Measurements from ENCODE around the gene TBC1D9B.
"Not testable (repeated sequence)": the region's sequence is repeated elsewhere in the genome, so short reads cannot be mapped to it uniquely, and the experiment has no call there.

Gene TBC1D9B

DNA sequence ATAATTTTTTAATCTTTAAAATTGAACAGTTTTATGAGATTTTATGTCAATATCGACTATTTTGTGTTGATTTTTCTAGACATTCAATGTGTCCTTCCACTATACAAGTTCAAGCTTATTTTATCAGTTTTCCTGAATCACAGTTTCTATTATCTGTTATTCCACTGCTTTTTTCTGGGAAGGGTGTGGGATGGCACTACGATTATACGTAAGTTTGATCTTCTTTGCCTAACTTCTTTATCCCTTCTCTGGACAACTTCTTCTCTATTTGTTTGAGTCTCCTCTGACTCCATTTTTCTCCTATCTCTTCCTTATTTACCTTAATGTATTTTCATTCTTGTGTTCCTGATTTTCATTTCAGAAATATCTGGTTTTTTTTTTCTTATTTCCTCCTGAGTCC lies 24.5 kb downstream of the TBC1D9B start:
- no peak for DNase-seq

- DNase-seq: no peak
Measured at GRCh38 chr5:179882338-179882737, 25.4 kb downstream of the TBC1D9B start.

GRCh38 chr5:179880848-179881590 lies 26.7 kb downstream of the TBC1D9B start:
- no peak for DNase-seq

DNA sequence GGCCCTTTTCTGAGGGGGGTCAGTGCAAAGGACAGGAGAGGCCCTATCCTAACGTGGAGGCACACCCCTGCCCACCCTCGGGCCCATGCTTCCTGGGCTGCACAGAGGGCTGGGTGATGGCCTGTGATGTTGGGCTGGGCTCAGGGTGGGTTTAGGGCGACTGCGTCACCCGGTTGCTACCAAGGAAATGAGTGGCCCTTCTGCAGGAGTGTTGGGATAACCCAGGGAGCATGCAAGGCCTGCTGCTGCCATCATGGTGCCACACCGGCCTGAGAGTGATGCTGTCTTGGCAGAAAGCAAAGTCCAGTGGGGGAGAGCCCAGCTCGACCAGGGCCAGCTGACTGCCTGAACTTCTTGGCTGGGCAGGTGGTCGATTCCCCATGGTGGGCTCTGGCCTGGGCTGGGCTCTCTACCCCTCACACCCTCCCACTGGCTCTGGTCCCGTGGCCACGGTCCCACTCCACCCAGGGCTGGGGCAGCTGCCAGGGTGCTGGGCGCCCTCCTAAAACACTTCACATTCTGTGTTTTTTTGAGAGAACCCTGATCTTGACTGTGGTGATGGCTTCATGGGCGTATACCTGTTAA lies 27.5 kb downstream of the TBC1D9B start:
- DNase-seq: no peak

GRCh38 chr5:179879690-179880010 lies 28.0 kb downstream of the TBC1D9B start:
- DNase-seq: no peak

DNA sequence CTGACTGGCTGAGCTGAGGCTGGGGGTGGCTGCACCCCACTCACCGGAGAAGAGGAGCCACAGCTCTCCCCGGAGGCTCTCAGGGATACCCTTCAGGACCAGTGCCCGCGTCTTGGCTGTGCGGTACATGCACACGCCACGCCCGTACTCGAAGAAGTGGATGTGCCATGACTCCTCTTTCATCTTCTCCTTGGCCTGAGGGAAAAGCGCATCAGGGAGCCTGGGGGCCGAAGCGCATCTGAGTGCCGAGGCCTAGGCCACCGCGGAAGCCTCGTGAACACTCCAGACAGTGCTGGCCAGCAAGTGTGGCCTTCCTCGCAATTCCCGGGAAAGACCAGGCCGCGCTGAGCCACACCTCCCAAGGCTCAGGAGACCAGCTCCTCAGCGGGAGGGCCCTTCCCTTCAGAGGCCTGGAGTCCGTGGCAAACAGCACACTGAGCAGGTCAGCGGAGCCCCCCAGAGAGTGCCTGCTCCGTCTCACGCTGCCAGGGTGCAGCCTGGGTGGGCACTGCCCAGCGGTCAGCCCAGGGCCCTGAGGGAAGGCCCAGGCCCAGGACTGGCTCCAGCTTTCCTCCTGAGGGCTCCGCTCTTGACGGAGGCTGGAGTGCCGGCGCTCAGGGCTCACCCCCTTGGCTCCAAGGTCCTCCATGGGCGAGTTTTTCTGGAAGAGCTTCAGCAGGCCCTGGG lies 28.6 kb downstream of the TBC1D9B start:
- no peak for DNase-seq

- DNase-seq: no peak
Measured at GRCh38 chr5:179878222-179879002, 29.3 kb downstream of the TBC1D9B start.

DNA sequence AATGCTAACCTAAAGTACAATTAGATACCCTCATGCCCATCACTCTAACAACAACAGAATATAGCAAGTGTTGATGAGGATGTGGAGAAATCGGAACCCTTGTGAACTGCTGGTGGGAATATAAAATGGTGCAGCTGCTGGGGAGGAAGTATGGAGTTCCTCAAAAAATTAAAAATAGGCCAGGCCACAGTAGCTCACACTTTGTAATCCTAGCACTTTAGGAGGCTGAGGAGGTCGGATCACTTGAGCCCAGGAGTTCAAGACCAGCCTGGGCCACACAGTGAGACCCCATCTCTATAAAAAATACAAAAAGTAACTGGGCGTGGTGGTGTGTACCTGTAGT lies 31.1 kb downstream of the TBC1D9B start:
- no peak for DNase-seq

- DNase-seq: no peak
Measured at GRCh38 chr5:179875741-179876609, 31.7 kb downstream of the TBC1D9B start.

DNA sequence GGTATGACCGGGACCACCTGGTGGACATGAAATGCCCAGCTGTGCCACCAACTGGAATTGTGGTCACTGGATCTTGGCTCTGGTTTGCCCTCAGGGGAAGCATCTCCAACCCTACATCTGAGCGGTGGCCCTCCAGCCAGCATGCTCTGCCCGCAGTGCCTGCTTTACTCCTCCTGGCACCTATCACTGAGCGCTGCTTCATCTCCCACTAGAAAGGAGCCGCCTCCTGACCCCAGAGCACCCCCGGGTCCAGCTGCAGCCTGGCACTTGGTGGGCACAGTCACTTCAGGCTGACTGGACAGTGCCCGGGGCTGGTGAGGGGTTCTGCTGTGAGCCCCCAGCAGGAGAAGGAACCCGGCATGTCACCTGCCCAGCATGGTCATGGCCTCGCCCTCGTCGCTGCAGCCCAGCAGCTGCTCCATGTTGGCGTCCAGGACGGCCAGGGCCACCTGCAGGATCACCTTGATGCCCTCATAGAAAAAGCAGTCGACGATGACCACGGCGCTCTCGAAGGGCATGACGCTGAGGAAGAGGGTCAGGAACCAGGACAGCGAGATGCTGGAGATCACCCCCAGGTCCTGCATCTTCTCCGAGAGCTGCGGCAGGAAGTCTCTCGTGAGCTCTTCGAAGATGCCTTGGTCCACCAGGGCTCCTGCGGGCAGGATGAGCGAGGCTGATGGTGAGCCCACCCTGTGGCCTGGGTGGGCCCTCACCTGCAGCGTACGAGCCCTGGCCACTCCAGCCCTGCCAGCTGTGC lies 33.0 kb downstream of the TBC1D9B start:
- DNase-seq: no peak

- DNase-seq: no peak
Measured at GRCh38 chr5:179874136-179874535, 33.6 kb downstream of the TBC1D9B start.

- DNase-seq: no peak
Measured at GRCh38 chr5:179873588-179874110, 34.0 kb downstream of the TBC1D9B start.

GRCh38 chr5:179872828-179873575 lies 34.7 kb downstream of the TBC1D9B start:
- no peak for DNase-seq

DNA sequence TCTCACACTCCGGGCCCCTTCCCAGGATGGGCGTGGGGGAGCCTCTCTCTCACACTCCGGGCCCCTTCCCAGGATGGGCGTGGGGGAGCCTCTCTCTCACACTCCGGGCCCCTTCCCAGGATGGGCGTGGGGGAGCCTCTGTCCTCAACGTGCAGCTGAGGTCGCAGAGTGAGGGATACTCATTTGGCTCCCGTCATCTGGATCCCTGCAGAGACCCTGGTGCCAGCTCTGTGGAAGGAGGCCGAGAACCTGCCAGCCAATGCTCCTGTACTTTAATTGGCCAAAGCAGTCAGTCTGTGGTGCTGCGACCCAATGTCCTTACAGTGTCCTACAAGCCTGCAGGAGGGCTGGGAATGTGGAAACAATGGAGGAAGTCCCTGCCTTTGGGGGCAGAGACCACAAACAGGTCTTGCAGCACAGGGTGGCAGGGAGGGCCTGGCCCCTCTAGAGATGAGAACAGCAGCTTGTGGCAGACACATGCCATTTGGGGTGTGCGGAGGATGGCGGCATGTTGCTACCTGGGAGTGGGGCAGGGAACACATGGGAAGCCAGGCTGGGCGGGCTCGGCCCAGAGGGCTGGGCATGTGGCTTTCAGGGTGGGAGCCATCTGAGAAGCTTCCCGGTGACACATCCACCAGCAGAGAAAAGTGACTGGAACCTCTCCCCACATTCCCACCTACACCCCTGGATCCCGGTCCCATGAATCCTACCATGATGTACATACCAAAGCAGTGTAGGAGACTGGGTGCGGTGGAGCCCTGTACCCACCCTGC lies 35.5 kb downstream of the TBC1D9B start:
- no peak for DNase-seq

DNA sequence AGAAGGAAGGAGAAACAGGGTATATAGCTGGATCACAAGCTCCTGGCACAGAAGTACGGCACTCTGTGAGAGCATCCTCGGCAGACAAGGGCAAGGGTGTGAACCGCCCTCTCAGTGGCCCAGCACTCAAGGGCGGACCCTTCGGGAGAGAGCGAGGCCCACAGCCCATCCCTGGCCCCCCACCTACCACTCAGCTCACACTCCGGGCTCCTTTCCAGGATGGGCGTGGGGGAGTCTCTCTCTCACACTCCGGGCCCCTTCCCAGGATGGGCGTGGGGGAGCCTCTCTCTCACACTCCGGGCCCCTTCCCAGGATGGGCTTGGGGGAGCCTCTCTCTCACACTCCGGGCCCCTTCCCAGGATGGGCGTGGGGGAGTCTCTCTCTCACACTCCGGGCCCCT lies 36.2 kb downstream of the TBC1D9B start:
- DNase-seq: not testable (repeated sequence)

DNA sequence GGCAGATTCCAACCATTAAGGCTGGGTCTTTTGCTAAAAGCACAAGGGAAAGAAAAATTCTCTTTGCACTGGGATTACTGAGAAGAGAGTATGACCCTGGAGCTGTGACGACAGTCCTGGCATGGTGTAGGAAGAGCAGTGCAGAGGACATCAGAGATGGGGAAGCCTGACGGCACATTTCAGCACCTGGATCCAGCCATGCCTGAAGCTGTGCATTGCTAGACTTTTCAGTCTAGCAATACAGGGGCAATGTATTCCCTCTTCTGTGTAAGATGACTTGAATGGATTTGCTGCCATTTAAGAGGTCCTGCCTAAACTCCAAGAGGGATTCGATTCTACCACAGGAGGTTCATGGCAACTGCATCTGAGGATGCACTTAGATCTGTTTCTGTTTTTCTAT lies 36.7 kb downstream of the TBC1D9B start:
- DNase-seq: no peak

- DNase-seq: no peak
Measured at GRCh38 chr5:179870403-179870903, 37.2 kb downstream of the TBC1D9B start.

GRCh38 chr5:179869641-179870402 lies 37.9 kb downstream of the TBC1D9B start:
- no peak for DNase-seq

DNA sequence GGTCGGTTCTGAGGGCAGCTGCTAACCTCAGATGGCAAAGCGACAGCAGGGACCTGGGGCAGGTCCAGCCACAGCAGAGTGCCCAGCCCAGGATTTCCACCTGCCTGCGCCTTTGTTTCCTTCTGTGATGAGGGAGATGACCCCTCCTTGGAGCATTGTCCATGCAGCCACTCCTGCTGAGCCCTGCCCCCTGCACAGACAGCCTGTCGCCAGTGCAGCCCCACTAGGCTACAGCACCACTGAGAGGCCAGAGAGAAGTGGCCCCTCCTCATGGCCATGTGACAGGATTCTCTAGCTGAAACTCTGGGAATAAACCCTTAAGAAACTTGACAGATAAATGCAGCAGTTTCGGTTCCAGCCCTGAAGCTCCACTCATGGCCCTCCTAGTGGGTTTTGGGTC lies 38.6 kb downstream of the TBC1D9B start:
- DNase-seq: no peak

Data from activated CD8-positive, alpha-beta memory T cell treated with anti-CD3 and anti-CD28 coated beads, Interleukin-2, amount 50 U/mL, for 48 hours (primary cell).